Raji (cell line): ENCODE measurements around the gene ZBTB8B.

ENCODE experiments used
- POLR2A ChIP-seq: IDR thresholded peaks from 2 replicates; pipeline ENCODE4 v1.6.1; 2011; ENCODE audit warnings: low read depth, low read length, control low read depth; ENCODE audit not compliant: insufficient read depth

The ZBTB8B gene

DNA sequence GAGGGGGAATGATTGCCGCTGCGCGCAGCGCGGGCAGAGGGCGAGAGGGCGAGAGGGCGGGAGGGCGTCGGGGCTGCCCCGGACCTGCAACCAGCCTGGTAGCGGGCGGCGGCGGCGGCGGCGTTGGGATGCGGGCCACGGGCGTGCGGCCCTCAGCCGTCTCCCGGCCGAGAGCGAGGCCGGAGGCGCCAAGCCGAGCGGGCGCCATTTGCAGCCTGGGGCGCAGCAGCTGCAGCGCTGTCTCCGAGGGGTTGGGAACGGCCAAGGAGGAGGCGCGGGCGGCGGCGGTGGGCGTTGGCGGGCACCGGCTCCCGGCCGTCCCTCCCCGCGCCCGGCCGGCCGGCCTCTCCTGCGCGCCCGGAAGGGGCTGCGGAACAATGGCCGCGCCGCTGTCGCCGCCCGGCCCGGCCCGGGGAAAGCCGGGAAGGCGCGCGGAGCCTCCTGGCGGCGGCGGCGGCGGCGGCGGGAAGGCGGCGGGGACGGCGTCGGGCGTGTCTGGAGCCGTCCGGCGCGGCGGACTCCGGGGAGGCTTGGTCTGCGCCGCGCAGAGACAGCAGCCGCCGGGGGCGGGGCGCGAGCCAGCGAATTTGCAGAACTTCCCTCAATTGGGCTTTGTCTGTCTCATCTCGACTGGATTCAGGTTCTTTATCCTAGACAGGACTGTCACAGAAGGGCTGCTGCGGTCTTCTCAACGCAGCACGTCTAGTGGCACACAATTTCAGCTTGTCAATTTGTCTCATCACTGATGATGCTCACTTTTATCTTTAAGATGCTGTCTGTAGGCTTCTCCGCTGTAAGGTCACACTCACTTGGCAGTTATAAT, 35.7 kb downstream of the ZBTB8B start:
- TF ChIP-seq POLR2A = no peak

DNA sequence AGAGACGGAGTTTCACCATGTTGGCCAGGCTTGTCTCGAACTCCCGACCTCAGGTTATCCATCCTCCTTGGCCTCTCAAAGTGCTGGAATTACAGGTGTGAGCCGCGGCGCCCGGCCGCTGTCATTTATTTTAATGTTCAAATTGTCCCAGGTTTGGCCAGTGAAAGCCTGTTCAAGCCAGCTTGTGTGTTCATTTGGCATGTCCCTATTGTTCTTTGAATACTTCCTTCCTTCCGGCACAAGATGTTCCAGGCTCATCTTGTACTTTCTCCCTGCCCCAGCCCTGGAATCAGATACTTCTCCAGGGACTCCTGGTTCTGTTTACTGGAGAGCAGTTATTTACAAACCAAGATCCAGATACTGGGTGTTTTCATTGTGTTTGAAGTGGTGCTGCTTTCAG, 37.0 kb downstream of the ZBTB8B start:
- no peak for TF ChIP-seq POLR2A

DNA sequence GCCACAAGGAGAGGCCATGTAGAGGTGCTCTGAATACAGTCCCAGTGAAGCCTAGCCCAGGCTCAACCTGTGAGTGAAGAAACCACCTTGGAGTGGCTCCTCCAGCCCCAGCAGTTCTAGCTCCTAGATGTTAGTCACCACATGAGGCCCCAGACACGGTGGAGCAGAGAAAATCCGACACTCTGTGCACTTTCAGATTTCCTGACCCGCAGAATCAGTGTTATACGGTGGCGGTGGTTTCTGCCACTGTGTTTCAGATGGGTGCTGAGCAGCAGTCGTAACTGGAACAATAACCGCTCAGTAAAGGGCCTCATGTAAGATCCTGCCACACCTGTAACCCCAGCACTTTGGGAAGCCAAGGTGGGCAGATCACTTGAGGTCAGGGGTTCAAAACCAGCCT, 38.3 kb downstream of the ZBTB8B start:
- TF ChIP-seq POLR2A = no peak

DNA sequence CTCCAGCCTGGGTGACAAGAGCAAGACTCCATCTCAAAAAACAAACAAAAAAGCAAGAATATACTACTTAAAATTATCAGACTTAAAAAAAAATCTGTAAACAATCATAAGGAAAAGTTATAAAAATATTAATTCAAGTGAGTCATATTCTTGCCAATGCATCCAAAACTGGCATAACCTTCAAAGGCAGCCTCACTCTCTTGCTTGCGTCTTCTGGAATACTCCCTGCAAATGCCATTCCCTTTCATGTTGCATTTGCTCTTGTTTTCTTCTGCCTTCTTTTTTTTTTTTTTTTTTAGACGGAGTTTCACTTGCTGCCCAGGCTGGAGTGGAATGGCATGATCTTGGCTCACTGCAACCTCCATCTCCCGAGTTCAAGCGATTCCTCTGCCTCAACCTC, 42.1 kb downstream of the ZBTB8B start:
- no peak for TF ChIP-seq POLR2A

DNA sequence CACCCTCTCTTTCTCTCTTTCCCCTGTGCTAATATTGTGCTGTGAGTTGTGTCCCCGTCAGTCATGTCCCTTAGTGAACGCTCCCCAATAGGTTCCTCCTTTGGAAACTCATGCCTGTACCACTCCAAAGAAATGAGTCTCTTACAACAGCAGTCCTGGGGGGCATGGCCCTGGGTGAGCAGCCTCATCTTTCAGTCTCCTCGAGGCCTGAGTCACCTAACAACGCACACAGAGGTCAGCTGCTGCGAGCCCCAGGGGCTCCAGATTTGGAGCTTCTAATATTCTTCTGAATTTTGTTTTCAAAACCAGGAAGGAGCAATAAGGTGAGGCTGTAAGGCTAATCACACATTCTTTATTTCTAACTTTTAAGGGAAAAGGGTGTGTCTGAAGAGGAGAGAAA, 43.9 kb downstream of the ZBTB8B start:
- no peak for TF ChIP-seq POLR2A

DNA sequence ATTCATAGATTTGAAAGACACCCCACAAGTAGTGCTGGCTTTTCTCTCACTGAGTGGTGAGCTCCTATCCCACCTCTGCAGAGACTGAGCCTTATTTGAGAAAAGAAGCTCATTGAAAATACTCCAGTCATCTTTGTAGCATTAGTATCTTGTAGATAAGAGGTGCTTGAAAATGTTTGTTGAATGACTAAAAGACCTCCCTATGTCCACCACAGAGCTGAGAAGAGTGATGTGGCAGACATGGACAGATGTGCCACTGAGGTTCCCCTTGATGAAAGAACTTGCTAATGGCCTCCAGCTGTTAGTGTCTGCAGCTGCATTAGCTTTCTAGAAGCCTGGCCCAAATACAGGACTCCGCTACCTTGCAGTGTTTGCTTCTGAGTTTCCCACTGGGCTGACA, 45.1 kb downstream of the ZBTB8B start:
- TF ChIP-seq POLR2A = no peak
